ENCODE measurements around the gene PPP1R14C.

DNA sequence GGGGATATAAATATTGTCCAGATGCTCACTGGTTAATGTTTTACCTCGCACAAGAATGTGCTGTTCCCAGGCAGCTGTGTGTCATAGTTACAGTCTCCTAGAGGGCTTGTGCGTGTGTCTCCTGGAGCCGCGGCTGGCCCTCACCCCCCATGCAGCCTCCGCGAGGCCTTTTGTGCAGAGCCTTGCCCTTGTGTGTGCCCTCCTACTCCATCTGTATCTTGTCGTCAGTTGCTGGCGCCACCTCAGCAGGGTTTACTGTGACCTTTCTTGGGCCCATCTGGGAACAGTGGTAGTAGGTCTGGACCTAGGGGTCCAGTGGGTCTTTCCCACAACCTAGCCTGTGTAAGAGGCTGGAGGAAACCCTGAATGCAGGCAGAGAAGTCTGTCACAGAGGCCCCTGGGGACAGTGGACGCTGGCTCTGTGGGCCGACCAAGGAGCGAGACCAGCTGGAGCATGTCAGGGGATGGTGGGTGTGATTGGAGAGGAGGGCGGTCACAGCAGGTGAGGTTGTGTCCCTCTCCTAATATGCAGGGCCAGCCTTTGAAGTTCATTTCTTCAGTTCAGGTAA lies 35.2 kb downstream of the PPP1R14C start:
- TF ChIP-seq, protein P1, sequence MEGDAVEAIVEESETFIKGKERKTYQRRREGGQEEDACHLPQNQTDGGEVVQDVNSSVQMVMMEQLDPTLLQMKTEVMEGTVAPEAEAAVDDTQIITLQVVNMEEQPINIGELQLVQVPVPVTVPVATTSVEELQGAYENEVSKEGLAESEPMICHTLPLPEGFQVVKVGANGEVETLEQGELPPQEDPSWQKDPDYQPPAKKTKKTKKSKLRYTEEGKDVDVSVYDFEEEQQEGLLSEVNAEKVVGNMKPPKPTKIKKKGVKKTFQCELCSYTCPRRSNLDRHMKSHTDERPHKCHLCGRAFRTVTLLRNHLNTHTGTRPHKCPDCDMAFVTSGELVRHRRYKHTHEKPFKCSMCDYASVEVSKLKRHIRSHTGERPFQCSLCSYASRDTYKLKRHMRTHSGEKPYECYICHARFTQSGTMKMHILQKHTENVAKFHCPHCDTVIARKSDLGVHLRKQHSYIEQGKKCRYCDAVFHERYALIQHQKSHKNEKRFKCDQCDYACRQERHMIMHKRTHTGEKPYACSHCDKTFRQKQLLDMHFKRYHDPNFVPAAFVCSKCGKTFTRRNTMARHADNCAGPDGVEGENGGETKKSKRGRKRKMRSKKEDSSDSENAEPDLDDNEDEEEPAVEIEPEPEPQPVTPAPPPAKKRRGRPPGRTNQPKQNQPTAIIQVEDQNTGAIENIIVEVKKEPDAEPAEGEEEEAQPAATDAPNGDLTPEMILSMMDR (IDR thresholded peaks at IDR 0.05), result no peak
- TF ChIP-seq POLR2AphosphoS5 (IDR thresholded peaks at IDR 0.05), result no peak

Measured in breast epithelium (tissue), 3 donors.